Measurements from ENCODE around the gene TRAPPC11. TPM values are rescaled to one million over a fixed set of nuclear protein-coding genes. Genes with fewer than 3 reads are reported as not detected.

TRAPPC11 gene
- total and polyA plus RNA-seq, 2 of the 13 experiments (the other 11 are each of a cell fraction or from before 2014, with no cell fraction given): 18.0 to 23.2 TPM

DNA sequence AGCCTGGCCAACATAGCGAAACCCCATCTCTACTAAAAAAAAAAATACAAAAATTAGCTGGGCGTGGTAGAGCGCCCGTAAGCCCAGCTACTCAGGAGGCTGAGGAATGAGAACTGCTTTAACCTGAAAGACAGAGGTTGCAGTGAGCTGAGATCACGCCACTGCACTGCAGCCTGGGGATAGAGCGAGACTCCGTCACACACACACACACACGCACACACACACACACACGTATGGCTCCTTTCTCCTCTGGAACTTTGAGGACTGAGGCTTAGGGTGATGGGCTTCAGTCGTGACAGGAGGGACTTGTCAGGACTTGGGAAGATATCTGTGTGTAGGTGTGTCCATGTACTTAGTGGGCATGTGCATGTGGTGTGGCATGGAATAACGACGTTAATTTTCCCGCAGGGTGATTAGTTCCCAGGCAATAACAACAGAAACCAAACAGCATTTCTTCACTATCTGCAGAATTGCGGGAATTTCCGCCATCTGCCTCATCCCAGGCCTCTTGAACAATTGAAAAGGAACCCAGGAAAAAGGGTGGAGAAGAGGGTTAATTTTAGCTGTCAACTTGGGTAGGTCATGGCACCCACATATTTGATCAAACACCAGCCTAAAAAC is 47.8 kb upstream of the TRAPPC11 start:
- no peak overlapping the region for H3K4me2 ChIP-seq (ENCODE audit: low read depth, low read length)
- no peaks in the 10 kb centered on the region for H3K9me3 ChIP-seq (ENCODE audit: low read length)
- intact Hi-C loops (cut with micrococcal nuclease; ENCODE audit: unreplicated experiment) (no loop called here), in situ Hi-C loops (cut with HindIII; ENCODE audit: extremely low pct_ligation_motif_present, low pct_unique_long_range_greater_than_20kb) (no loop called here)
- no peak for TF ChIP-seq PRDM15 (CRISPR knock-in tag; IDR thresholded peaks at IDR 0.05)
- no peak for TF ChIP-seq ZNF382 (CRISPR knock-in tag; IDR thresholded peaks at IDR 0.05; ENCODE audit: borderline replicate concordance)
- TF ChIP-seq AKNA (CRISPR knock-in tag; IDR thresholded peaks at IDR 0.05; ENCODE audit: borderline replicate concordance): no peak
- no peak for TF ChIP-seq ZNF562 (CRISPR knock-in tag; IDR thresholded peaks at IDR 0.05; ENCODE audit: borderline replicate concordance)
- no peak for TF ChIP-seq RCOR2 (CRISPR knock-in tag; IDR thresholded peaks at IDR 0.05)
- no peak for TF ChIP-seq BCL3 (CRISPR knock-in tag; IDR thresholded peaks at IDR 0.05)
- TF ChIP-seq DNMT1 (CRISPR knock-in tag; IDR thresholded peaks at IDR 0.05): no peak
- no peak; the same call in 2 of the 3 replicates for ATAC-seq
- ChIA-PET POLR2A (no interaction called here), CTCF (ENCODE audit: low intra/inter-chr PET ratio, low total read pairs) (no interaction called here)
- WGBS (ENCODE audit: low lambda C conversion rate): 74% methylated on average over 15 of the region's 15 CpGs
- H3K9ac ChIP-seq (ENCODE audit: insufficient read depth, low read depth, low read length): no peak overlapping the region
- H3K36me3 ChIP-seq (replicated peaks in 1 of 2; ENCODE audit: control insufficient read depth in 1 of 2, insufficient read depth in 2 of 2, low read length in 2 of 2): no peaks in the 10 kb centered on the region
- no peak overlapping the region for H3K27ac ChIP-seq (ENCODE audit: extremely low read length, insufficient read depth, low read length)
- H3K27me3 ChIP-seq (ENCODE audit: control insufficient read depth in 1 of 2, insufficient read depth in 2 of 2, low read length in 2 of 2): no peaks in the 10 kb centered on the region
- FAIRE-seq: no peak
- no peak overlapping the region for H2AFZ ChIP-seq (ENCODE audit: low read length)
- DNase-seq (ENCODE audit: low spot score): no peak
- no peaks in the 10 kb centered on the region for H3K79me2 ChIP-seq (ENCODE audit: insufficient read depth, low read length)
- BruUV-seq (replicated peaks): no TSS peak
- 0 out of 2 replicates have a peak, but pooled peaks cover 8% of the 10 kb centered on the region for H3K4me1 ChIP-seq (ENCODE audit: insufficient read depth, low read length)
- no peaks in the 10 kb centered on the region for H4K20me1 ChIP-seq (ENCODE audit: insufficient read depth, low read length)
- no peak overlapping the region for H3K4me3 ChIP-seq (replicated peaks in 1 of 3; ENCODE audit: insufficient read depth in 1 of 3, low read depth in 2 of 3, low read length in 3 of 3)
